Cardiac fibroblast (primary cell): ENCODE data around the gene NCBP1.

Experiments used
- DNase-seq, 2 donors: peaks; one replicate each; pipeline versions ENCODE4 v3.0.0 to v3.0.0-alpha.2; 2010; ENCODE audit warnings: low read depth in 2 of 2
- H3K4me3 ChIP-seq, 2 donors: replicated peaks in 1 of 2; 1 replicate in 1 of 2; 2 replicates in 1 of 2; pipeline ENCODE4 v1.5.1; 2011; ENCODE audit warnings: low read depth in 2 of 2, low read length in 2 of 2, mild to moderate bottlenecking in 2 of 2, moderate library complexity in 1 of 2
- CTCF ChIP-seq: IDR thresholded peaks from one replicate; pipeline ENCODE4 v1.5.1; 2011; ENCODE audit warnings: low read depth, mild to moderate bottlenecking, low read length, inconsistent platforms

The NCBP1 gene

GRCh38 chr9:97598461-97599288 is 34.9 kb upstream of the NCBP1 start:
- H3K4me3 ChIP-seq, result no peak overlapping the region
- peak; percentile 95 for TF ChIP-seq CTCF
- peak; percentile 87 to 91 for DNase-seq

GRCh38 chr9:97599314-97599846 is 34.2 kb upstream of the NCBP1 start:
- DNase-seq, result no peak
- TF ChIP-seq CTCF, result no peak

GRCh38 chr9:97600531-97601227 is 32.9 kb upstream of the NCBP1 start:
- H3K4me3 ChIP-seq, result no peak overlapping the region
- no peak for TF ChIP-seq CTCF
- DNase-seq, result no peak

More at GRCh38 chr9:97599314-97599846, 34.2 kb upstream of the NCBP1 start:
- no peak overlapping the region for H3K4me3 ChIP-seq

- DNase-seq, result no peak
- no peak for TF ChIP-seq CTCF
- H3K4me3 ChIP-seq, result no peak overlapping the region
Measured at GRCh38 chr9:97601228-97601898, 32.3 kb upstream of the NCBP1 start.

GRCh38 chr9:97602430-97602829 is 31.2 kb upstream of the NCBP1 start:
- H3K4me3 ChIP-seq, result no peak overlapping the region
- no peak for TF ChIP-seq CTCF
- no peak for DNase-seq

GRCh38 chr9:97604901-97605645 is 28.5 kb upstream of the NCBP1 start:
- no peak for DNase-seq
- H3K4me3 ChIP-seq, result no peak overlapping the region
- TF ChIP-seq CTCF, result no peak
